ENCODE measurements around the gene ARHGEF6. TPM values are rescaled to one million over a fixed set of nuclear protein-coding genes. Genes with fewer than 3 reads are reported as not detected.

The ARHGEF6 gene
- total RNA-seq, 1 experiment from 2014 or later = 0.35 TPM

DNA sequence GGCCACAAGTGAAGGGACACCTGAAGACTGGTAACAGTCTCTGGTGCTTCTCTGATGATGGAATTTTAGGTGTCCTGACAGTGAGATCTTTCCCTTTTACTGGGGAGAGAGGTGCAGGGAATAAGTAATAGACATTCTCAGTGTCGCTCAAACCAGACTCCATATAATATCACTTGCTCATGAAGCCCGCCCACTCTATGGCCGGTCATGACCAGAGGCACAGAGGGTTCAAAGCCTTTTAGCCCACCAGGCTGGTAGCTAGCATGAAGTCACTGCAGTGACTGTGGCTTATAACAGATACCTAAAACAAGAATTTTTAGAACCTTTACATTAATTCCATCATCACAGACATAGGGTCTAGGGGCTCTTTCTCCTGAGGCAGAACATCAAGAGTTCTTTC is 129.9 kb downstream of the ARHGEF6 start:
- no peak overlapping the region for H3K4me3 Mint-ChIP-seq (ENCODE audit: unreplicated experiment)
- H3K36me3 Mint-ChIP-seq (ENCODE audit: insufficient read depth, unreplicated experiment) = no peaks in the 10 kb centered on the region
- BruUV-seq (replicated peaks) = no TSS peak
- H3K9me3 Mint-ChIP-seq (ENCODE audit: unreplicated experiment) = peaks cover 3% of the 10 kb centered on the region
- H3K27ac Mint-ChIP-seq (ENCODE audit: low read depth, unreplicated experiment) = no peak overlapping the region
- CTCF ChIA-PET = interaction anchor here (0.6 kb wide), 1 partner anchor 110 kb away, joined by 3 read pairs; no protein-coding TSS in a partner anchor
- H3K27me3 Mint-ChIP-seq (ENCODE audit: insufficient read depth, unreplicated experiment) = peaks cover 36% of the 10 kb centered on the region
- no peak for DNase-seq (ENCODE audit: unreplicated experiment)
- TF ChIP-seq, protein P1, sequence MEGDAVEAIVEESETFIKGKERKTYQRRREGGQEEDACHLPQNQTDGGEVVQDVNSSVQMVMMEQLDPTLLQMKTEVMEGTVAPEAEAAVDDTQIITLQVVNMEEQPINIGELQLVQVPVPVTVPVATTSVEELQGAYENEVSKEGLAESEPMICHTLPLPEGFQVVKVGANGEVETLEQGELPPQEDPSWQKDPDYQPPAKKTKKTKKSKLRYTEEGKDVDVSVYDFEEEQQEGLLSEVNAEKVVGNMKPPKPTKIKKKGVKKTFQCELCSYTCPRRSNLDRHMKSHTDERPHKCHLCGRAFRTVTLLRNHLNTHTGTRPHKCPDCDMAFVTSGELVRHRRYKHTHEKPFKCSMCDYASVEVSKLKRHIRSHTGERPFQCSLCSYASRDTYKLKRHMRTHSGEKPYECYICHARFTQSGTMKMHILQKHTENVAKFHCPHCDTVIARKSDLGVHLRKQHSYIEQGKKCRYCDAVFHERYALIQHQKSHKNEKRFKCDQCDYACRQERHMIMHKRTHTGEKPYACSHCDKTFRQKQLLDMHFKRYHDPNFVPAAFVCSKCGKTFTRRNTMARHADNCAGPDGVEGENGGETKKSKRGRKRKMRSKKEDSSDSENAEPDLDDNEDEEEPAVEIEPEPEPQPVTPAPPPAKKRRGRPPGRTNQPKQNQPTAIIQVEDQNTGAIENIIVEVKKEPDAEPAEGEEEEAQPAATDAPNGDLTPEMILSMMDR (IDR thresholded peaks at IDR 0.05; ENCODE audit: unreplicated experiment) = no peak
- POLR2A ChIA-PET = no interaction called here
- intact Hi-C loops (cut with micrococcal nuclease) = no loop called here
- no peaks in the 10 kb centered on the region for H3K4me1 Mint-ChIP-seq (ENCODE audit: insufficient read depth, unreplicated experiment)

DNA sequence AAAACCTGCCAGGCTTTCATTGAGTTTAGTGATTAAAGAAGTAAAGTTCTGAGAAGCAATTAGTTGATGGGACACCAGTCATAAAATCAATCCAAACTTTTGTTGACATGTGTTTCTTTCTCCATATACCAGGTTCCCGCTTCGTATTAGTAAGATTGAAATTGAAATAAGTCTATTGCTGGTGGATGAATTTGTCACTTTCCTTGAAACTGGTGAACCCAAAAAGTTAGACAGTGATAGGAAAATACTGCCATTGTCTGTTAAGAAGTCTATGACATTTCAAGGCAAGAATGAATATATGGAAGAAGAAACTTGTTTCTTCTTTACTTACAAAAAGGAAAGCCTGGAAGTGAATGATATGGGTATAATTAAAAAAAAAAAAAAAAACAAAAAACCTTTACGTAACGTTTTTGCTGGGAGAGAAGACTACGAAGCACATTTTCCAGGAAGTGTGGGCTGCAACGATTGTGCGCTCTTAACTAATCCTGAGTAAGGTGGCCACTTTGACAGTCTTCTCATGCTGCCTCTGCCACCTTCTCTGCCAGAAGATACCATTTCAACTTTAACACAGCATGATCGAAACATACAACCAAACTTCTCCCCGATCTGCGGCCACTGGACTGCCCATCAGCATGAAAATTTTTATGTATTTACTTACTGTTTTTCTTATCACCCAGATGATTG is 132.9 kb downstream of the ARHGEF6 start, which contains the start of gene CD40LG:
TSS of gene CD40LG (plus strand) at position 482 of the 684 bp plus-strand sequence. CDS start at position 573, 91 bp downstream.
- TF ChIP-seq, protein P1 (IDR thresholded peaks at IDR 0.05; ENCODE audit: unreplicated experiment) = no peak
- no peak for DNase-seq (ENCODE audit: unreplicated experiment)
- ChIA-PET CTCF (no interaction called here), POLR2A (interaction anchor here (0.6 kb wide), 1 partner anchor 33 kb away, joined by 6 read pairs; no protein-coding TSS in a partner anchor)
- Mint-ChIP-seq H3K9me3 (ENCODE audit: unreplicated experiment) (peaks cover 10% of the 10 kb centered on the region), H3K27ac (ENCODE audit: low read depth, unreplicated experiment) (no peak within 1 kb of the TSS), H3K27me3 (ENCODE audit: insufficient read depth, unreplicated experiment) (peaks cover 34% of the 10 kb centered on the region), H3K4me1 (ENCODE audit: insufficient read depth, unreplicated experiment) (no peaks in the 10 kb centered on the region), H3K36me3 (ENCODE audit: insufficient read depth, unreplicated experiment) (no peaks in the 10 kb centered on the region), H3K4me3 (ENCODE audit: unreplicated experiment) (no peak within 1 kb of the TSS)
- no TSS peak for BruUV-seq (replicated peaks)
- intact Hi-C loops (cut with micrococcal nuclease) = no loop called here

DNA sequence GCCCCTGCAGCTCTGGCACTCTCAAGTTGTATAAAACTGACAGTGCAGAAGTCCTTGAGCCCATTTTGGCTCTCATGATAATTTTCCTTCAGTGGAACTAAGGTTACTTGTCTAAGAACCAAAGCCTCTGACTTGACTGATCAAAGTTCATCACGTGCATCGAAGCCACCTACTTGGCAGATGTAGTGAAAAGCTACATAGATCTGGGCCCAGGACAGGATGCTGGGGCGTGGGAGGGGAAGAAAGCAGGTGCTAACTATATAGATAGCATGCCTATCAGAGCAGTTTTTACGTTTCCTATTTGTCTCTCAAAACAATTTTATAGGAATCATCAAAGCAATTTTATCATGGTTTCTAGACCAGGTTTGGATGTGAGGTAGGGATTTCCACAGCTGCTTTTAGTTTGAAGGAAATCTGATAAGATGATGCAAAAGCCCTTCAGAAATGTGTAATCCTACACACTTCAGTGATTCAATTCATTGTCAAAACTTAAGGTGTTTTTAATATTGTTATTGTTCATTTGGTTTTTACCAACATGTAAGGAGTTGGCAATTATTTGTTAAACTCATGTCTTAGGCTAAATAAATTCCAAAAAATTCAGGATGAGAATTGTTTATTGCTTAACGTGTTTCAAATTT is 134.0 kb downstream of the ARHGEF6 start:
- Mint-ChIP-seq H3K4me3 (ENCODE audit: unreplicated experiment) (no peak overlapping the region), H3K36me3 (ENCODE audit: insufficient read depth, unreplicated experiment) (no peaks in the 10 kb centered on the region), H3K4me1 (ENCODE audit: insufficient read depth, unreplicated experiment) (no peaks in the 10 kb centered on the region), H3K27ac (ENCODE audit: low read depth, unreplicated experiment) (no peak overlapping the region), H3K27me3 (ENCODE audit: insufficient read depth, unreplicated experiment) (peaks cover 45% of the 10 kb centered on the region), H3K9me3 (ENCODE audit: unreplicated experiment) (peaks cover 10% of the 10 kb centered on the region)
- TF ChIP-seq, protein P1 (IDR thresholded peaks at IDR 0.05; ENCODE audit: unreplicated experiment) = no peak
- no TSS peak for BruUV-seq (replicated peaks)
- DNase-seq (ENCODE audit: unreplicated experiment) = no peak
- CTCF ChIA-PET = no interaction called here
- intact Hi-C loops (cut with micrococcal nuclease) = no loop called here
- POLR2A ChIA-PET = interaction anchor here (0.6 kb wide), 1 partner anchor 31 kb away, joined by 6 read pairs; no protein-coding TSS in a partner anchor

DNA sequence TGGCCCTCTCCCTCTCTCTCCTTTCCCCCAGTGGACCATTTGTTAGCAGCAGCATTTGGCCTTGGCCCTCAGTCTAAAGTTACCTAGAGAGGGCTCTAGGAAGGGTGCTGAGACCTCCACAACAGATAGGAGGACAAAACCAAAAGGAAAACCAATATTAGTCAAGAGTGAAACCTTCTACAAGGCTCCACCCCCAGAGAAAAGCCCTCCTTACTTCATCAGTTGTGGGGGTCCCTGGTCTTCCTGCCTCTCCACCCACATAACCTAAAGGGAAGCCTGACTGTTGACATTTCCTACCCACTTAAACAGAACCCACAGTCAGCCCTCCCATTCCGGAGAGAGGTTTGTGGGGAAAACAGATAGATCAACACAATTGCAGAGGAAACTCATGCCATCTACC is 137.5 kb downstream of the ARHGEF6 start:
- H3K36me3 Mint-ChIP-seq (ENCODE audit: insufficient read depth, unreplicated experiment) = no peaks in the 10 kb centered on the region
- intact Hi-C loops (cut with micrococcal nuclease) = no loop called here
- no TSS peak for BruUV-seq (replicated peaks)
- ChIA-PET POLR2A (interaction anchor here (0.6 kb wide), 1 partner anchor 26 kb away, joined by 3 read pairs; no protein-coding TSS in a partner anchor), CTCF (no interaction called here)
- H3K4me1 Mint-ChIP-seq (ENCODE audit: insufficient read depth, unreplicated experiment) = no peaks in the 10 kb centered on the region
- DNase-seq (ENCODE audit: unreplicated experiment) = no peak
- no peak overlapping the region for H3K27ac Mint-ChIP-seq (ENCODE audit: low read depth, unreplicated experiment)
- TF ChIP-seq, protein P1 (IDR thresholded peaks at IDR 0.05; ENCODE audit: unreplicated experiment) = no peak
- H3K27me3 Mint-ChIP-seq (ENCODE audit: insufficient read depth, unreplicated experiment) = peaks cover 68% of the 10 kb centered on the region
- H3K9me3 Mint-ChIP-seq (ENCODE audit: unreplicated experiment) = peaks cover 10% of the 10 kb centered on the region
- H3K4me3 Mint-ChIP-seq (ENCODE audit: unreplicated experiment) = no peak overlapping the region

All from MCF 10A (cell line).